Panc1 (cell line): Measurements from ENCODE around the gene UNC5B. TPM values are rescaled to one million over a fixed set of nuclear protein-coding genes. Genes with fewer than 3 reads are reported as not detected.

Source experiments
- ATAC-seq: fragments of 200-7000 bp; cut with Tn5 transposase; 2 replicates; pipeline ENCODE4 v1.9.1; 2020; ENCODE audit warnings: mild to moderate bottlenecking, moderate library complexity
- BruUV-seq: library from RNA; stranded (reverse); fragments of 400-500 nt; replicated peaks from 2 replicates; lab custom pipeline; 2021; lab: Mats Ljungman, UMichigan
- CTCF ChIA-PET: fragments of 300-600 bp; sonication (Branson Sonifier 250); formaldehyde crosslinking; loops from one replicate; lab custom pipeline; 2022; ENCODE audit warnings: antibody characterized with exemption; lab: Charles Lee
- POLR2A ChIA-PET: fragments of 300-600 bp; sonication (Branson Sonifier 250); formaldehyde crosslinking; loops from one replicate; lab custom pipeline; 2022; ENCODE audit warnings: antibody characterized with exemption; lab: Charles Lee
- DNase-seq: peaks from one replicate; pipeline ENCODE4 v3.0.0-alpha.2; 2010; ENCODE audit warnings: low read depth, low spot score
- H3K27ac ChIP-seq: 2 replicates; pipeline ENCODE4 v1.5.1; 2011; ENCODE audit warnings: mild to moderate bottlenecking, low read length, inconsistent platforms
- H3K27me3 ChIP-seq: fragments of 200-500 bp; sonication (Bioruptor generic); 2 replicates; pipeline ENCODE4 v1.6.0; 2014; ENCODE audit warnings: low read length, inconsistent platforms; ENCODE audit not compliant: control insufficient read depth, insufficient read depth
- H3K36me3 ChIP-seq: fragments of 200-500 bp; sonication (Bioruptor generic); 2 replicates; pipeline ENCODE4 v1.5.1; 2014; ENCODE audit warnings: inconsistent platforms, mild to moderate bottlenecking, low read length, moderate library complexity; ENCODE audit not compliant: control insufficient read depth, insufficient read depth
- H3K4me1 ChIP-seq: 2 replicates; pipeline ENCODE4 v1.5.1; 2011; ENCODE audit warnings: inconsistent platforms, mild to moderate bottlenecking, low read length, moderate library complexity; ENCODE audit not compliant: control insufficient read depth, insufficient read depth
- H3K4me3 ChIP-seq, 2 experiments: 2 replicates each; pipeline ENCODE4 v1.5.1; 2011 to 2012; ENCODE audit warnings: low read depth in 2 of 2, low read length in 2 of 2, mild to moderate bottlenecking in 2 of 2, inconsistent platforms in 1 of 2, moderate library complexity in 1 of 2
- H3K9me3 ChIP-seq: fragments of 200-500 bp; sonication (Bioruptor generic); 2 replicates; pipeline ENCODE4 v1.5.1; 2014; ENCODE audit warnings: low read depth, mild to moderate bottlenecking, inconsistent platforms, low read length, moderate library complexity; ENCODE audit not compliant: control insufficient read depth, insufficient read depth
- POLR2AphosphoS5 ChIP-seq: IDR thresholded peaks from 2 replicates; pipeline ENCODE4 v1.6.1; 2012; ENCODE audit warnings: mild to moderate bottlenecking, low read depth, low read length, moderate library complexity
- SIN3A ChIP-seq: IDR thresholded peaks from 2 replicates; pipeline ENCODE4 v1.6.1; 2012; ENCODE audit warnings: low read depth, mild to moderate bottlenecking, low read length, moderate library complexity, borderline replicate concordance; ENCODE audit not compliant: insufficient read depth
- TCF7L2 ChIP-seq: IDR thresholded peaks from 2 replicates; pipeline ENCODE4 v1.6.1; 2011; ENCODE audit warnings: mild to moderate bottlenecking, low read depth, low read length, inconsistent platforms
- in situ Hi-C: cut with HindIII; loops from 2 replicates; pipeline ENCODE4 v1.10.0; 2016; ENCODE audit warnings: low sequenced_read_pairs, low pct_unique_long_range_greater_than_20kb
- intact Hi-C: fragments of 100-400 bp; cut with micrococcal nuclease; formaldehyde crosslinking; loops from one replicate; pipeline ENCODE4 v1.10.0; 2022; ENCODE audit not compliant: unreplicated experiment
- total RNA-seq: library from RNA; stranded (reverse); gene quantifications from one replicate; pipeline ENCODE4 v1.2.1, GENCODE V29; 2021; ENCODE audit not compliant: unreplicated experiment
- TF ChIP-seq, protein P1 (sequence below): fragments of 450-650 bp; IDR thresholded peaks from 2 replicates; pipeline ENCODE4 v1.5.1; 2017; ENCODE audit warnings: mild to moderate bottlenecking
- TF ChIP-seq, protein P2 (sequence below), 2 experiments: IDR thresholded peaks; 2 replicates each; pipeline ENCODE4 v1.6.1; 2011 to 2012; ENCODE audit warnings: low read depth in 2 of 2, control low read depth in 1 of 2, low read length in 1 of 2, mild to moderate bottlenecking in 1 of 2, moderate library complexity in 1 of 2; ENCODE audit not compliant: insufficient read depth in 1 of 2

UNC5B gene
- total RNA-seq, 1 experiment from 2014 or later, result 1.1 TPM

DNA sequence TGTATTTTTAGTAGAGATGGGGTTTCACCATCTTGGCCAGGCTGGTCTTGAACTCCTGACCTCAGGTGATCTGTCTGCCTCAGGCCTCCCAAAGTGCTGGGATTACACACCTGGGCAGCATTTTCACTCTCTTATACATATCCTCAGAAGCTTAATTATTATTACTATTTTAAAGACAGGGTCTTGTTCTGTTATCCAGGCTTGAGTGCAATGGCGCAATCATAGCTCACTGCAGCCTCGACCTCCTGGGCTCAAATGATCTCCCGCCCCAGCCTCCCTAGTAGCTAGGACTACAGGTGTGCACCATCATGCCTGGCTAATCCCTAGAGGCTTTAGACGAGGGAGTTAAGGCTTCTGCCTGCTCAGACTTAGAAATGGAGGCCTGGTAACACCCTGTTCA is 26.3 kb downstream of the UNC5B start:
- intact Hi-C loops, result no loop called here
- no peak overlapping the region for H3K4me3 ChIP-seq
- no peak overlapping the region for H3K27ac ChIP-seq
- ChIA-PET POLR2A (no interaction called here), CTCF (no interaction called here)
- no TSS peak for BruUV-seq
- H3K27me3 ChIP-seq, result no peaks in the 10 kb centered on the region
- H3K9me3 ChIP-seq, result no peaks in the 10 kb centered on the region
- H3K4me1 ChIP-seq, result no peaks in the 10 kb centered on the region
- no peak for DNase-seq
- ATAC-seq, result no peak
- in situ Hi-C loops, result no loop called here
- no peaks in the 10 kb centered on the region for H3K36me3 ChIP-seq
- TF ChIP-seq TCF7L2 (no peak), POLR2AphosphoS5 (no peak), SIN3A (no peak)
- TF ChIP-seq, protein P1, sequence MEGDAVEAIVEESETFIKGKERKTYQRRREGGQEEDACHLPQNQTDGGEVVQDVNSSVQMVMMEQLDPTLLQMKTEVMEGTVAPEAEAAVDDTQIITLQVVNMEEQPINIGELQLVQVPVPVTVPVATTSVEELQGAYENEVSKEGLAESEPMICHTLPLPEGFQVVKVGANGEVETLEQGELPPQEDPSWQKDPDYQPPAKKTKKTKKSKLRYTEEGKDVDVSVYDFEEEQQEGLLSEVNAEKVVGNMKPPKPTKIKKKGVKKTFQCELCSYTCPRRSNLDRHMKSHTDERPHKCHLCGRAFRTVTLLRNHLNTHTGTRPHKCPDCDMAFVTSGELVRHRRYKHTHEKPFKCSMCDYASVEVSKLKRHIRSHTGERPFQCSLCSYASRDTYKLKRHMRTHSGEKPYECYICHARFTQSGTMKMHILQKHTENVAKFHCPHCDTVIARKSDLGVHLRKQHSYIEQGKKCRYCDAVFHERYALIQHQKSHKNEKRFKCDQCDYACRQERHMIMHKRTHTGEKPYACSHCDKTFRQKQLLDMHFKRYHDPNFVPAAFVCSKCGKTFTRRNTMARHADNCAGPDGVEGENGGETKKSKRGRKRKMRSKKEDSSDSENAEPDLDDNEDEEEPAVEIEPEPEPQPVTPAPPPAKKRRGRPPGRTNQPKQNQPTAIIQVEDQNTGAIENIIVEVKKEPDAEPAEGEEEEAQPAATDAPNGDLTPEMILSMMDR, result no peak
- TF ChIP-seq, protein P2, sequence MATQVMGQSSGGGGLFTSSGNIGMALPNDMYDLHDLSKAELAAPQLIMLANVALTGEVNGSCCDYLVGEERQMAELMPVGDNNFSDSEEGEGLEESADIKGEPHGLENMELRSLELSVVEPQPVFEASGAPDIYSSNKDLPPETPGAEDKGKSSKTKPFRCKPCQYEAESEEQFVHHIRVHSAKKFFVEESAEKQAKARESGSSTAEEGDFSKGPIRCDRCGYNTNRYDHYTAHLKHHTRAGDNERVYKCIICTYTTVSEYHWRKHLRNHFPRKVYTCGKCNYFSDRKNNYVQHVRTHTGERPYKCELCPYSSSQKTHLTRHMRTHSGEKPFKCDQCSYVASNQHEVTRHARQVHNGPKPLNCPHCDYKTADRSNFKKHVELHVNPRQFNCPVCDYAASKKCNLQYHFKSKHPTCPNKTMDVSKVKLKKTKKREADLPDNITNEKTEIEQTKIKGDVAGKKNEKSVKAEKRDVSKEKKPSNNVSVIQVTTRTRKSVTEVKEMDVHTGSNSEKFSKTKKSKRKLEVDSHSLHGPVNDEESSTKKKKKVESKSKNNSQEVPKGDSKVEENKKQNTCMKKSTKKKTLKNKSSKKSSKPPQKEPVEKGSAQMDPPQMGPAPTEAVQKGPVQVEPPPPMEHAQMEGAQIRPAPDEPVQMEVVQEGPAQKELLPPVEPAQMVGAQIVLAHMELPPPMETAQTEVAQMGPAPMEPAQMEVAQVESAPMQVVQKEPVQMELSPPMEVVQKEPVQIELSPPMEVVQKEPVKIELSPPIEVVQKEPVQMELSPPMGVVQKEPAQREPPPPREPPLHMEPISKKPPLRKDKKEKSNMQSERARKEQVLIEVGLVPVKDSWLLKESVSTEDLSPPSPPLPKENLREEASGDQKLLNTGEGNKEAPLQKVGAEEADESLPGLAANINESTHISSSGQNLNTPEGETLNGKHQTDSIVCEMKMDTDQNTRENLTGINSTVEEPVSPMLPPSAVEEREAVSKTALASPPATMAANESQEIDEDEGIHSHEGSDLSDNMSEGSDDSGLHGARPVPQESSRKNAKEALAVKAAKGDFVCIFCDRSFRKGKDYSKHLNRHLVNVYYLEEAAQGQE (IDR thresholded peaks at IDR 0.05; ENCODE audit: insufficient read depth in 1 of 2, low read depth in 2 of 2, low read length in 1 of 2), result no peak

DNA sequence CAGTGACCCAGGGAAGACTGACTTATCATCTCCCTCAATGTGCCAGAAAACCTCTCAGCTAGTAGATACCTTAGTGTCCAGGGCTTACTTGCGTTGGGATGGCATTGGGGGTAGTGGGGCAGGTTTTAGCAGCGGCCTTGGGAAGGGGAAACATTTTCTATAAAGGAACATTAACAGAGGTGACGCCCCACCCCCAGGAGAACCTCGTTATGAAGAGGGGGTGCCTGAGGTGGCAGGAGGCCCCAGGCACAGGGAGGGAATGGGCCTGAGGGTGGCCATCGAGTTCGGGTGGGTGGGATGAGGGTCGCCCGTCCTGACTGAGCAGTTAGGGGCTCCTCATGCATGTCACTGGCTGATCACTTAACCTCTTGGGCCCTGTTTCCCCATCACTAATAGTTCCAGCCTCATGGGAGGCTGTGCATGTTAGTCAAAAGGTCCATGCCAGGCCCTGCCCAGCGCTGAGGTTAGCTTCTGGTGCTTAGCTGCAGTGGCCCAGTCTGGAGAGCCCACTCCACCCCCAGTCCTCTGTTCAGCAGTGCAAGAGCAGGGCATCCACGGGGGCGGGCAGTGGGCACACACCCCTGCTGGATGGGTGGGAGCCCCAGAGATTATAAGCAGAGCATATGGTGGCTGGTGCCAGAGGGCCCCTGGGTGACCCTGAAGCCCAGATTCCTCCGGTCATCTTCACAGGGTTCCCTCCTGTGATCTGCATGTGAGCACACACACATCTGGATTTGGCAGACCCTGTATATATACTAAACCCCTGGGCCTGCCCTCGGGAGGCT is 27.0 kb downstream of the UNC5B start:
- no peaks in the 10 kb centered on the region for H3K4me1 ChIP-seq
- no peak for DNase-seq
- BruUV-seq, result no TSS peak

More for the DNA sequence above, 27.0 kb downstream of the UNC5B start:
- ChIA-PET CTCF (no interaction called here), POLR2A (no interaction called here)
- in situ Hi-C loops (no loop called here), intact Hi-C loops (no loop called here)
- Histone ChIP-seq H3K27ac (no peak overlapping the region), H3K36me3 (no peaks in the 10 kb centered on the region), H3K27me3 (no peaks in the 10 kb centered on the region), H3K9me3 (no peaks in the 10 kb centered on the region), H3K4me3 (no peak overlapping the region)
- ATAC-seq, result no peak
- TF ChIP-seq SIN3A, result no peak
- TF ChIP-seq, protein P2 (IDR thresholded peaks at IDR 0.05; ENCODE audit: insufficient read depth in 1 of 2, low read depth in 2 of 2, low read length in 1 of 2), result no peak
- TF ChIP-seq POLR2AphosphoS5, result no peak
- TF ChIP-seq, protein P1, result no peak
- no peak for TF ChIP-seq TCF7L2
